ENCODE results near the gene COBL.
"Not testable (repeated sequence)": the region's sequence is repeated elsewhere in the genome, so short reads cannot be mapped to it uniquely, and the experiment has no call there.

GRCh38 chr7:51208125-51208524, 108.5 kb downstream of the COBL start:
- TF ChIP-seq CTCF (IDR thresholded peaks at IDR 0.05); POLR2AphosphoS5 (IDR thresholded peaks at IDR 0.05; ENCODE audit: low read depth, low read length); TCF7L2 (IDR thresholded peaks at IDR 0.05; ENCODE audit: low read depth, low read length); SIN3A (IDR thresholded peaks at IDR 0.05; ENCODE audit: borderline replicate concordance, insufficient read depth, low read depth, low read length); REST (IDR thresholded peaks at IDR 0.05; ENCODE audit: insufficient read depth in 1 of 2, low read depth in 2 of 2, low read length in 1 of 2): not testable (repeated sequence)
